Neural progenitor cell (in vitro differentiated cells): ENCODE data around the gene FGF19.

Experiments
- EZH2phosphoT487 ChIP-seq: fragments of 200-600 bp; sonication (generic); IDR thresholded peaks from 2 replicates; pipeline ENCODE4 v1.6.1; 2017; ENCODE audit warnings: antibody characterized with exemption
- TF ChIP-seq, protein P1 (sequence below): fragments of 200-600 bp; sonication (generic); IDR thresholded peaks from 2 replicates; pipeline ENCODE4 v1.5.1; 2017; ENCODE audit warnings: antibody characterized with exemption, mild to moderate bottlenecking

DNA sequence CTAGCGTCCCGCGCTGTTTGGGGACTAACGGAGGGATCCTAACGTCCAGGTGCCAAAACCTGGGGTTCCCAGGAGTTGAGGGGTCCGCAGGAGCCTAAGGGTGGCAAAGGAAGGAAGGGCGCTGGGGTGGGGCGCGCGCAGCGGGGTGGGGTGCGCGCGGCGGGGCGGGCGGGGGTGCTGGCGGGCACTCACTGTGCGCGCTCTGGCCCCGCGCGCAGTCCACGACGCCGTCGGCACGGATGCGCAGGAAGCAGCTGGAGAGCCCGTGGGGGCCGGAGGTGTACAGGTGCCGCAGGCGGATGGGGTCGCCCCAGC lies 412 bp downstream of the FGF19 start:
- peak; percentile 41 for TF ChIP-seq EZH2phosphoT487
- TF ChIP-seq, protein P1, sequence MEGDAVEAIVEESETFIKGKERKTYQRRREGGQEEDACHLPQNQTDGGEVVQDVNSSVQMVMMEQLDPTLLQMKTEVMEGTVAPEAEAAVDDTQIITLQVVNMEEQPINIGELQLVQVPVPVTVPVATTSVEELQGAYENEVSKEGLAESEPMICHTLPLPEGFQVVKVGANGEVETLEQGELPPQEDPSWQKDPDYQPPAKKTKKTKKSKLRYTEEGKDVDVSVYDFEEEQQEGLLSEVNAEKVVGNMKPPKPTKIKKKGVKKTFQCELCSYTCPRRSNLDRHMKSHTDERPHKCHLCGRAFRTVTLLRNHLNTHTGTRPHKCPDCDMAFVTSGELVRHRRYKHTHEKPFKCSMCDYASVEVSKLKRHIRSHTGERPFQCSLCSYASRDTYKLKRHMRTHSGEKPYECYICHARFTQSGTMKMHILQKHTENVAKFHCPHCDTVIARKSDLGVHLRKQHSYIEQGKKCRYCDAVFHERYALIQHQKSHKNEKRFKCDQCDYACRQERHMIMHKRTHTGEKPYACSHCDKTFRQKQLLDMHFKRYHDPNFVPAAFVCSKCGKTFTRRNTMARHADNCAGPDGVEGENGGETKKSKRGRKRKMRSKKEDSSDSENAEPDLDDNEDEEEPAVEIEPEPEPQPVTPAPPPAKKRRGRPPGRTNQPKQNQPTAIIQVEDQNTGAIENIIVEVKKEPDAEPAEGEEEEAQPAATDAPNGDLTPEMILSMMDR: no peak
